Transverse colon (tissue), 3 donors: ENCODE results near the gene SMTNL2.
"Not testable (repeated sequence)": the region's sequence is repeated elsewhere in the genome, so short reads cannot be mapped to it uniquely, and the experiment has no call there.

ENCODE experiments used
- CTCF ChIP-seq, 5 experiments: fragments of 200-600 bp in 3 of 5; fragments of 450-650 bp in 2 of 5; sonication (generic) in 3 of 5; IDR thresholded peaks; 1 replicate in 2 of 5; 2 replicates in 3 of 5; pipeline ENCODE4 v1.5.1; 2016 to 2017; ENCODE audit warnings: antibody characterized with exemption in 5 of 5, inconsistent platforms in 3 of 5, mild to moderate bottlenecking in 2 of 5, moderate library complexity in 1 of 5
- EP300 ChIP-seq: sonication (generic); formaldehyde crosslinking; IDR thresholded peaks from one replicate; pipeline ENCODE4 v1.6.1; 2017; ENCODE audit warnings: antibody characterized with exemption, low read depth
- POLR2A ChIP-seq: fragments of 450-650 bp; IDR thresholded peaks from one replicate; pipeline ENCODE4 v1.6.1; 2016; ENCODE audit warnings: antibody characterized with exemption, mild to moderate bottlenecking, moderate library complexity

- TF ChIP-seq CTCF (IDR thresholded peaks at IDR 0.05); POLR2A; EP300: not testable (repeated sequence)
These were observed 5.7 kb downstream of the SMTNL2 start for GRCh38 chr17:4590042-4590441.
